Endodermal cell (in vitro differentiated cells): ENCODE measurements around the gene BCAN. TPM values are rescaled to one million over a fixed set of nuclear protein-coding genes. Genes with fewer than 3 reads are reported as not detected.

Experiments used
- DNase-seq: peaks from one replicate; pipeline ENCODE4 v3.0.0-alpha.2; 2017
- H3K27ac ChIP-seq: 2 replicates; pipeline ENCODE4 v1.5.1; 2013; ENCODE audit warnings: mild to moderate bottlenecking, low read depth, low read length, moderate library complexity
- H3K27me3 ChIP-seq: 2 replicates; pipeline ENCODE4 v1.6.1; 2013; ENCODE audit warnings: mild to moderate bottlenecking, low read length, moderate library complexity; ENCODE audit not compliant: insufficient read depth, control insufficient read depth, poor library complexity, severe bottlenecking
- H3K36me3 ChIP-seq: 2 replicates; pipeline ENCODE4 v1.7.0; 2013; ENCODE audit warnings: mild to moderate bottlenecking, low read length, moderate library complexity; ENCODE audit not compliant: control insufficient read depth, insufficient read depth
- H3K4me1 ChIP-seq: one replicate; pipeline ENCODE4 v1.7.0; 2013; ENCODE audit warnings: low read length; ENCODE audit not compliant: control insufficient read depth, insufficient read depth
- H3K4me3 ChIP-seq: 2 replicates; pipeline ENCODE4 v1.5.1; 2013; ENCODE audit warnings: mild to moderate bottlenecking, low read length, moderate library complexity
- H3K9ac ChIP-seq: 2 replicates; pipeline ENCODE4 v1.6.1; 2013; ENCODE audit warnings: mild to moderate bottlenecking, low read length, moderate library complexity; ENCODE audit not compliant: poor library complexity, severe bottlenecking; ENCODE audit errors: extremely low read depth
- H3K9me3 ChIP-seq: 2 replicates; pipeline ENCODE4 v1.6.1; 2013; ENCODE audit warnings: mild to moderate bottlenecking, low read length, moderate library complexity; ENCODE audit not compliant: control insufficient read depth
- H3K27ac Mint-ChIP-seq: 2 replicates; pipeline ENCODE4 v1.8.0; 2020; ENCODE audit warnings: mixed read lengths
- H3K27me3 Mint-ChIP-seq: 2 replicates; pipeline ENCODE4 v1.8.0; 2021; ENCODE audit warnings: mild to moderate bottlenecking, mixed read lengths; ENCODE audit not compliant: insufficient read depth
- H3K36me3 Mint-ChIP-seq: 2 replicates; pipeline ENCODE4 v1.8.0; 2020; ENCODE audit warnings: low read depth, mixed read lengths
- H3K4me1 Mint-ChIP-seq: 2 replicates; pipeline ENCODE4 v1.8.0; 2020; ENCODE audit warnings: mixed read lengths
- H3K4me3 Mint-ChIP-seq: 2 replicates; pipeline ENCODE4 v1.8.0; 2020; ENCODE audit warnings: mild to moderate bottlenecking, moderate library complexity, mixed read lengths
- H3K9me3 Mint-ChIP-seq: 2 replicates; pipeline ENCODE4 v1.8.0; 2020; ENCODE audit warnings: mild to moderate bottlenecking, mixed read lengths
- WGBS, 2 experiments: methylation state at CpG; one replicate each; pipeline versions ENCODE4 v1.1.5 to v1.1.7; 2013; ENCODE audit warnings: missing lambda C conversion rate in 2 of 2, mixed read lengths in 1 of 2; ENCODE audit not compliant: insufficient coverage in 1 of 2, insufficient read length in 1 of 2; 5-methylcytosine and 5-hydroxymethylcytosine counted together
- total RNA-seq, 2 donors: library from RNA; stranded (reverse); fragmentation: NEBNext Ultra II Directional in 1 of 2; extraction: Animal tissue kit (Norgen Biotek cat#: 25700) in 1 of 2; gene quantifications; 2 replicates in 1 of 2; 3 replicates in 1 of 2; pipeline ENCODE4 v1.2.1, GENCODE V29; 2021
- TF ChIP-seq, protein P1 (sequence below): fragments of 200-600 bp; sonication (generic); conservative IDR thresholded peaks from 2 replicates; pipeline ENCODE4 v1.5.0; 2021; ENCODE audit warnings: antibody characterized with exemption, mild to moderate bottlenecking

Gene BCAN
- total RNA-seq, 2 donors from 2014 or later, result 0.31 TPM; not detected in 1

DNA sequence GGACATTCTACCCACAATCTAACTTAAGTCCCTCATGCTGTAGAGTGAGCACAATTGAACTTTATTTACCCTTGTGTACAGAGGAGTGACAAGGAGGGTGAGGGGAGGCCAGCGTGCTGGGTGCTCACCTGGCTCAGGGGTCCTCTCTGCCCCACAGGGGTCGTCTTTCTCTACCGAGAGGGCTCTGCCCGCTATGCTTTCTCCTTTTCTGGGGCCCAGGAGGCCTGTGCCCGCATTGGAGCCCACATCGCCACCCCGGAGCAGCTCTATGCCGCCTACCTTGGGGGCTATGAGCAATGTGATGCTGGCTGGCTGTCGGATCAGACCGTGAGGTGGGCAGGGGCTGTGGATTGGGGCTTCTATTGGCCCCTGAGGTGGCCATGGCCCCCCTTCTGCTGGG lies 5.4 kb downstream of the BCAN start:
- Mint-ChIP-seq H3K36me3 (no peaks in the 10 kb centered on the region), H3K27ac (no peak overlapping the region), H3K4me3 (no peak overlapping the region), H3K27me3 (peaks cover 100% of the 10 kb centered on the region), H3K9me3 (no peaks in the 10 kb centered on the region), H3K4me1 (peaks cover 12% of the 10 kb centered on the region)
- no peaks in the 10 kb centered on the region for H3K9me3 ChIP-seq
- DNase-seq, result no peak
- TF ChIP-seq, protein P1, sequence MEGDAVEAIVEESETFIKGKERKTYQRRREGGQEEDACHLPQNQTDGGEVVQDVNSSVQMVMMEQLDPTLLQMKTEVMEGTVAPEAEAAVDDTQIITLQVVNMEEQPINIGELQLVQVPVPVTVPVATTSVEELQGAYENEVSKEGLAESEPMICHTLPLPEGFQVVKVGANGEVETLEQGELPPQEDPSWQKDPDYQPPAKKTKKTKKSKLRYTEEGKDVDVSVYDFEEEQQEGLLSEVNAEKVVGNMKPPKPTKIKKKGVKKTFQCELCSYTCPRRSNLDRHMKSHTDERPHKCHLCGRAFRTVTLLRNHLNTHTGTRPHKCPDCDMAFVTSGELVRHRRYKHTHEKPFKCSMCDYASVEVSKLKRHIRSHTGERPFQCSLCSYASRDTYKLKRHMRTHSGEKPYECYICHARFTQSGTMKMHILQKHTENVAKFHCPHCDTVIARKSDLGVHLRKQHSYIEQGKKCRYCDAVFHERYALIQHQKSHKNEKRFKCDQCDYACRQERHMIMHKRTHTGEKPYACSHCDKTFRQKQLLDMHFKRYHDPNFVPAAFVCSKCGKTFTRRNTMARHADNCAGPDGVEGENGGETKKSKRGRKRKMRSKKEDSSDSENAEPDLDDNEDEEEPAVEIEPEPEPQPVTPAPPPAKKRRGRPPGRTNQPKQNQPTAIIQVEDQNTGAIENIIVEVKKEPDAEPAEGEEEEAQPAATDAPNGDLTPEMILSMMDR, result no peak
- H3K9ac ChIP-seq, result no peak overlapping the region
- no peak overlapping the region for H3K4me3 ChIP-seq
- H3K27me3 ChIP-seq, result peaks cover 94% of the 10 kb centered on the region
- no peaks in the 10 kb centered on the region for H3K36me3 ChIP-seq
- H3K27ac ChIP-seq, result no peak overlapping the region
- 86% methylated on average over 4 to 10 of the region's 10 CpGs for WGBS, 2 experiments
- H3K4me1 ChIP-seq, result no peaks in the 10 kb centered on the region

DNA sequence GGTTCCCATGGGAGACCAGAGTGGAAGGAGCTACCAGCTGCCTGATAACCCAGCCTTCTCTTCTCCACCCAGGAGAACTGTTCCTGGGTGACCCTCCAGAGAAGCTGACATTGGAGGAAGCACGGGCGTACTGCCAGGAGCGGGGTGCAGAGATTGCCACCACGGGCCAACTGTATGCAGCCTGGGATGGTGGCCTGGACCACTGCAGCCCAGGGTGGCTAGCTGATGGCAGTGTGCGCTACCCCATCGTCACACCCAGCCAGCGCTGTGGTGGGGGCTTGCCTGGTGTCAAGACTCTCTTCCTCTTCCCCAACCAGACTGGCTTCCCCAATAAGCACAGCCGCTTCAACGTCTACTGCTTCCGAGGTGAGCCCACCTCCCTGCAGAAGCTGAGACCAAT lies 6.6 kb downstream of the BCAN start:
- no peaks in the 10 kb centered on the region for H3K4me1 ChIP-seq
- H3K9me3 ChIP-seq, result no peaks in the 10 kb centered on the region
- no peak overlapping the region for H3K4me3 ChIP-seq
- no peak overlapping the region for H3K9ac ChIP-seq
- Mint-ChIP-seq H3K36me3 (no peaks in the 10 kb centered on the region), H3K9me3 (no peaks in the 10 kb centered on the region), H3K4me3 (no peak overlapping the region), H3K27me3 (peaks cover 100% of the 10 kb centered on the region), H3K4me1 (peaks cover 8% of the 10 kb centered on the region), H3K27ac (no peak overlapping the region)
- peaks cover 94% of the 10 kb centered on the region for H3K27me3 ChIP-seq
- no peaks in the 10 kb centered on the region for H3K36me3 ChIP-seq
- TF ChIP-seq, protein P1, result no peak
- DNase-seq, result no peak
- 90 to 92% methylated on average over 2 to 10 of the region's 10 CpGs for WGBS, 2 experiments
- no peak overlapping the region for H3K27ac ChIP-seq

DNA sequence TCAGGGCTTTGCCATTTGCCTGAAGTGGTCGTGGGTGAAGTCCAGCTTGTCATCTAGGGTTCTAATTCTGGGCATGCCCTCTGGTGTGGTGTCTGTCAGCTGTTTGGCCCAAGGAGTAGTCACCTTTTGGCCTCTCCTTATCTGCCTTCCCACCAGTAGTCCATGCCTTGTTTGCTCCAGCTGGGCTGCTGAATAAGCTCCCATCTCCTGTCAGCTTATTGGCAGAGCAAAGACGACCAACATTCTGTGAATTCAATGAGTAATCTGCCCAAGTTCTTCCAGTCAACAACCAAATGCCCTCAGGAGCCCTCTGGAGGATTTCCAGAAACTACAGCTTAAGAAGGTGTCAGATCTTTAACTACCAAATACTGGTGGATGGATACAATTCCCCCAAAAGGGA lies 7.0 kb downstream of the BCAN start:
- no peaks in the 10 kb centered on the region for H3K9me3 Mint-ChIP-seq
- H3K27me3 ChIP-seq, result peaks cover 94% of the 10 kb centered on the region
- WGBS, 2 experiments, result 0 to 27% methylated on average over 1 to 2 of the region's 2 CpGs
- no peaks in the 10 kb centered on the region for H3K36me3 Mint-ChIP-seq
- H3K9ac ChIP-seq, result no peak overlapping the region
- H3K9me3 ChIP-seq, result no peaks in the 10 kb centered on the region
- TF ChIP-seq, protein P1, result peak; percentile 51
- no peaks in the 10 kb centered on the region for H3K4me1 ChIP-seq
- no peaks in the 10 kb centered on the region for H3K36me3 ChIP-seq
- DNase-seq, result peak; percentile 77
- no peak overlapping the region for H3K27ac Mint-ChIP-seq
- H3K27me3 Mint-ChIP-seq, result peaks cover 100% of the 10 kb centered on the region
- peaks cover 8% of the 10 kb centered on the region for H3K4me1 Mint-ChIP-seq
- no peak overlapping the region for H3K27ac ChIP-seq
- no peak overlapping the region for H3K4me3 Mint-ChIP-seq
- no peak overlapping the region for H3K4me3 ChIP-seq
